DOHH2 (cell line): ENCODE data around the gene ZNF184.

Source experiments
- EZH2phosphoT487 ChIP-seq: fragments of 200-600 bp; sonication (generic); IDR thresholded peaks from 2 replicates; pipeline ENCODE4 v1.6.1; 2017; ENCODE audit warnings: borderline replicate concordance, mild to moderate bottlenecking, antibody characterized with exemption, low read length, moderate library complexity, mixed read lengths
- TF ChIP-seq, protein P1 (sequence below): fragments of 200-600 bp; sonication (generic); IDR thresholded peaks from one replicate; pipeline ENCODE4 v1.5.1; 2014; ENCODE audit warnings: antibody characterized with exemption, mild to moderate bottlenecking, low read depth, low read length; ENCODE audit not compliant: poor library complexity, severe bottlenecking

DNA sequence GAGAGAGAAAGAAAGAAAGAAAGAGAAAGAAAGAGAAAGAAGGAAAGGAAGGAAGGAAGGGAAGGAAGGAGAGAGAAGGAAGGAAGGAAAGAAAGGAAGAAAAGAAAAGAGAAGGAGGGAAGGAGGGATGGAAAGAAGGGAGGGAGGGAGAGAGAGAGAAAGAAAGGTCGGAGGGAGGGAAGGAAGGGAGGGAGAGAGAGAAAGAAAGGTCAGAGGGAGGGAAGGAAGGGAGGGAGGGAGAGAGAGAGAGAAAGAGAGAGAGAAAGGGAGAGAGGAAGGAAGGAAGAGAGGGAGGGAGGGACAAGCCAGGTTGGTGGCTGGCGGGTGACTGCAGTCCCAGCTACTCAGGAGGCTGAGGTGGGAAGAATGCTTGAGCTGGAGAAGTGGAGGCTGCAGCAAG, 27.3 kb upstream of the ZNF184 start:
- TF ChIP-seq, protein P1, sequence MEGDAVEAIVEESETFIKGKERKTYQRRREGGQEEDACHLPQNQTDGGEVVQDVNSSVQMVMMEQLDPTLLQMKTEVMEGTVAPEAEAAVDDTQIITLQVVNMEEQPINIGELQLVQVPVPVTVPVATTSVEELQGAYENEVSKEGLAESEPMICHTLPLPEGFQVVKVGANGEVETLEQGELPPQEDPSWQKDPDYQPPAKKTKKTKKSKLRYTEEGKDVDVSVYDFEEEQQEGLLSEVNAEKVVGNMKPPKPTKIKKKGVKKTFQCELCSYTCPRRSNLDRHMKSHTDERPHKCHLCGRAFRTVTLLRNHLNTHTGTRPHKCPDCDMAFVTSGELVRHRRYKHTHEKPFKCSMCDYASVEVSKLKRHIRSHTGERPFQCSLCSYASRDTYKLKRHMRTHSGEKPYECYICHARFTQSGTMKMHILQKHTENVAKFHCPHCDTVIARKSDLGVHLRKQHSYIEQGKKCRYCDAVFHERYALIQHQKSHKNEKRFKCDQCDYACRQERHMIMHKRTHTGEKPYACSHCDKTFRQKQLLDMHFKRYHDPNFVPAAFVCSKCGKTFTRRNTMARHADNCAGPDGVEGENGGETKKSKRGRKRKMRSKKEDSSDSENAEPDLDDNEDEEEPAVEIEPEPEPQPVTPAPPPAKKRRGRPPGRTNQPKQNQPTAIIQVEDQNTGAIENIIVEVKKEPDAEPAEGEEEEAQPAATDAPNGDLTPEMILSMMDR, result no peak
- TF ChIP-seq EZH2phosphoT487, result no peak
